ENCODE results near the gene PHF2. TPM values are rescaled to one million over a fixed set of nuclear protein-coding genes. Genes with fewer than 3 reads are reported as not detected.

The PHF2 gene
- total and polyA plus RNA-seq, 2 donors (not counting 1 experiment from before 2014, with no cell fraction given) = 11.0 to 28.8 TPM

GRCh38 chr9:93595461-93595860 is 19.1 kb downstream of the PHF2 start:
- Histone ChIP-seq H3K27me3 (replicated peaks in 1 of 4; ENCODE audit: control extremely low read depth in 1 of 4, control insufficient read depth in 3 of 4, insufficient read depth in 4 of 4, low read length in 3 of 4) (no peaks in the 10 kb centered on the region), H3K79me2 (ENCODE audit: control insufficient read depth, insufficient read depth, low read length) (peaks cover 72% of the 10 kb centered on the region), H3K4me1 (ENCODE audit: control insufficient read depth in 2 of 2, insufficient read depth in 2 of 2, low read length in 2 of 2) (peaks cover 26 to 41% of the 10 kb centered on the region in 2 donors), H2AFZ (ENCODE audit: insufficient read depth, low read depth, low read length, poor library complexity, severe bottlenecking) (no peak overlapping the region), H3K9me3 (ENCODE audit: control extremely low read depth in 1 of 3, control insufficient read depth in 2 of 3, insufficient read depth in 1 of 3, low read length in 2 of 3) (no peaks in the 10 kb centered on the region), H3K4me3 (ENCODE audit: control extremely low read depth in 1 of 5, extremely low read depth in 1 of 5, insufficient read depth in 1 of 5, low read depth in 2 of 5, low read length in 4 of 5) (no peak overlapping the region), H3K4me2 (replicated peaks; ENCODE audit: low read depth, low read length, poor library complexity, severe bottlenecking) (no peak overlapping the region), H3K27ac (ENCODE audit: low read length in 2 of 2) (no peak overlapping the region), H4K20me1 (ENCODE audit: control insufficient read depth, insufficient read depth, low read length, poor library complexity, severe bottlenecking) (peaks cover 22% of the 10 kb centered on the region), H3K36me3 (replicated peaks in 1 of 2; ENCODE audit: control extremely low read depth in 1 of 2, control insufficient read depth in 1 of 2, extremely low read depth in 1 of 2, insufficient read depth in 2 of 2, low read length in 1 of 2) (no peaks in the 10 kb centered on the region), H3K9ac (ENCODE audit: low read length) (no peak overlapping the region)
- ATAC-seq (ENCODE audit: low read depth) (no peak), DNase-seq (no peak)
- 100% methylated on average over 4 of the region's 5 CpGs for WGBS (ENCODE audit: insufficient coverage)
- intact Hi-C loops (cut with micrococcal nuclease) = no loop called here
- Mint-ChIP-seq H3K27ac (no peak overlapping the region), H3K4me3 (no peak overlapping the region), H3K9me3 (ENCODE audit: insufficient read depth) (no peaks in the 10 kb centered on the region), H3K4me1 (peaks cover 61% of the 10 kb centered on the region), H3K27me3 (no peaks in the 10 kb centered on the region)
- CTCF ChIA-PET = no interaction called here
- POLR2A ChIA-PET = no interaction called here
- TF ChIP-seq CTCF (IDR thresholded peaks at IDR 0.05) (no peak), EZH2 (IDR thresholded peaks at IDR 0.05; ENCODE audit: borderline replicate concordance, insufficient read depth, low read depth, low read length, poor library complexity, severe bottlenecking) (no peak)

GRCh38 chr9:93595861-93596365 is 19.5 kb downstream of the PHF2 start:
- ChIA-PET CTCF (no interaction called here), POLR2A (no interaction called here)
- H3K27ac Mint-ChIP-seq = no peak overlapping the region
- H3K4me3 Mint-ChIP-seq = no peak overlapping the region
- no peak overlapping the region for H3K4me2 ChIP-seq (replicated peaks; ENCODE audit: low read depth, low read length, poor library complexity, severe bottlenecking)
- WGBS (ENCODE audit: insufficient coverage) = 93% methylated on average over 3 of the region's 5 CpGs
- no peak for ATAC-seq (ENCODE audit: low read depth)
- no peaks in the 10 kb centered on the region for H3K27me3 Mint-ChIP-seq
- H3K79me2 ChIP-seq (ENCODE audit: control insufficient read depth, insufficient read depth, low read length) = peaks cover 72% of the 10 kb centered on the region
- H3K4me1 ChIP-seq (ENCODE audit: control insufficient read depth in 2 of 2, insufficient read depth in 2 of 2, low read length in 2 of 2) = peaks cover 30 to 46% of the 10 kb centered on the region in 2 donors
- peaks cover 21% of the 10 kb centered on the region for H4K20me1 ChIP-seq (ENCODE audit: control insufficient read depth, insufficient read depth, low read length, poor library complexity, severe bottlenecking)
- H3K27ac ChIP-seq (ENCODE audit: low read length in 2 of 2) = no peak overlapping the region
- TF ChIP-seq EZH2 (IDR thresholded peaks at IDR 0.05; ENCODE audit: borderline replicate concordance, insufficient read depth, low read depth, low read length, poor library complexity, severe bottlenecking) (no peak), CTCF (IDR thresholded peaks at IDR 0.05) (no peak)
- no peak overlapping the region for H3K4me3 ChIP-seq (ENCODE audit: control extremely low read depth in 1 of 5, extremely low read depth in 1 of 5, insufficient read depth in 1 of 5, low read depth in 2 of 5, low read length in 4 of 5)
- H3K27me3 ChIP-seq (replicated peaks in 1 of 4; ENCODE audit: control extremely low read depth in 1 of 4, control insufficient read depth in 3 of 4, insufficient read depth in 4 of 4, low read length in 3 of 4) = no peaks in the 10 kb centered on the region
- no peaks in the 10 kb centered on the region for H3K36me3 ChIP-seq (replicated peaks in 1 of 2; ENCODE audit: control extremely low read depth in 1 of 2, control insufficient read depth in 1 of 2, extremely low read depth in 1 of 2, insufficient read depth in 2 of 2, low read length in 1 of 2)
- no peak overlapping the region for H2AFZ ChIP-seq (ENCODE audit: insufficient read depth, low read depth, low read length, poor library complexity, severe bottlenecking)
- no peaks in the 10 kb centered on the region for H3K9me3 ChIP-seq (ENCODE audit: control extremely low read depth in 1 of 3, control insufficient read depth in 2 of 3, insufficient read depth in 1 of 3, low read length in 2 of 3)
- intact Hi-C loops (cut with micrococcal nuclease) = no loop called here
- H3K9ac ChIP-seq (ENCODE audit: low read length) = no peak overlapping the region
- no peak for DNase-seq
- peaks cover 61% of the 10 kb centered on the region for H3K4me1 Mint-ChIP-seq
- H3K9me3 Mint-ChIP-seq (ENCODE audit: insufficient read depth) = no peaks in the 10 kb centered on the region
